K562 (cell line): ENCODE data around the gene NMUR1. TPM values are rescaled to one million over a fixed set of nuclear protein-coding genes. Genes with fewer than 3 reads are reported as not detected.

Experiments
- ATAC-seq: fragments of 200-7000 bp; cut with Tn5 transposase; 3 replicates; pipeline ENCODE4 v1.9.1; 2020; ENCODE audit warnings: moderate library complexity
- BruUV-seq: library from RNA; stranded (reverse); fragments of 400-500 nt; replicated peaks from 2 replicates; lab custom pipeline; 2021; lab: Mats Ljungman, UMichigan
- CTCF ChIA-PET: fragments of 300-600 bp; formaldehyde crosslinking; extraction: SDS; loops from one replicate; lab custom pipeline; 2021; ENCODE audit warnings: low intra/inter-chr PET ratio; lab: Yijun Ruan, JAX
- POLR2A ChIA-PET: fragments of 300-600, 350-650 bp; sonication (Branson Sonifier 250); formaldehyde crosslinking; extraction: SDS; loops from one replicate; lab custom pipeline; 2021; ENCODE audit warnings: antibody characterized with exemption, inconsistent platforms; lab: Yijun Ruan, JAX
- DNase-seq, 4 experiments: peaks; one replicate each; pipeline versions ENCODE4 v3.0.0 to v3.0.0-alpha.2; 2011 to 2018; ENCODE audit warnings: low spot score in 3 of 4, mixed read lengths in 3 of 4; ENCODE audit errors: extremely low read depth in 1 of 4
- FAIRE-seq: peaks from 2 replicates; lab custom pipeline; 2011; peaks lifted over from hg19 to GRCh38; lab: Jason Lieb, UNC
- H2AFZ ChIP-seq: 2 replicates; pipeline ENCODE4 v1.6.0; 2011; ENCODE audit warnings: low read depth, low read length, control low read depth, inconsistent platforms
- H3K27ac ChIP-seq: fragments of 200-600 bp; 3 replicates; pipeline ENCODE4 v1.8.0; 2011; ENCODE audit warnings: low read depth, mild to moderate bottlenecking, control low read depth, inconsistent platforms, low read length, moderate library complexity, mixed read lengths; ENCODE audit errors: extremely low read depth
- H3K27me3 ChIP-seq, 2 experiments: fragments of 300-600 bp in 1 of 2; 2 replicates in 1 of 2; 3 replicates in 1 of 2; pipeline versions ENCODE4 v1.6.0 to v1.8.0; 2011; ENCODE audit warnings: inconsistent platforms in 2 of 2, low read length in 2 of 2, mild to moderate bottlenecking in 1 of 2, mixed read lengths in 1 of 2, moderate library complexity in 1 of 2; ENCODE audit not compliant: control insufficient read depth in 2 of 2, insufficient read depth in 2 of 2
- H3K36me3 ChIP-seq: fragments of 300-600 bp; 3 replicates; pipeline ENCODE4 v1.8.0; 2011; ENCODE audit warnings: mild to moderate bottlenecking, low read length, inconsistent platforms; ENCODE audit not compliant: control insufficient read depth, insufficient read depth
- H3K4me1 ChIP-seq, 2 experiments: fragments of 200-600 bp in 1 of 2; replicated peaks in 1 of 2; 2 replicates in 1 of 2; 3 replicates in 1 of 2; pipeline versions ENCODE4 v1.5.1 to v1.8.0; 2011; ENCODE audit warnings: inconsistent platforms in 2 of 2, low read length in 2 of 2, mild to moderate bottlenecking in 1 of 2, mixed read lengths in 1 of 2, moderate library complexity in 1 of 2; ENCODE audit not compliant: control insufficient read depth in 2 of 2, insufficient read depth in 2 of 2
- H3K4me2 ChIP-seq: 2 replicates; pipeline ENCODE4 v1.6.1; 2011; ENCODE audit warnings: low read length, control low read depth, inconsistent platforms, mixed read lengths; ENCODE audit not compliant: insufficient read depth
- H3K4me3 ChIP-seq: fragments of 200-600 bp; sonication (generic), shearing (Covaris generic); 2 replicates; pipeline ENCODE4 v1.5.1; 2016; ENCODE audit warnings: control low read depth, inconsistent platforms
- H3K79me2 ChIP-seq: fragments of 200-600 bp; 3 replicates; pipeline ENCODE4 v1.8.0; 2011; ENCODE audit warnings: low read length, inconsistent platforms; ENCODE audit not compliant: control insufficient read depth, insufficient read depth
- H3K9ac ChIP-seq, 2 experiments: 2 replicates each; pipeline versions ENCODE4 v1.6.0 to v1.6.1; 2011; ENCODE audit warnings: low read depth in 2 of 2, low read length in 2 of 2, control low read depth in 1 of 2, inconsistent platforms in 1 of 2, mild to moderate bottlenecking in 1 of 2, mixed read lengths in 1 of 2; ENCODE audit not compliant: insufficient read depth in 1 of 2
- H3K9me1 ChIP-seq: one replicate; pipeline ENCODE4 v1.6.0; 2011; ENCODE audit warnings: inconsistent platforms, mild to moderate bottlenecking, low read length, moderate library complexity; ENCODE audit not compliant: control insufficient read depth, insufficient read depth
- H3K9me3 ChIP-seq: replicated peaks from 2 replicates; pipeline ENCODE4 v1.5.1; 2011; ENCODE audit warnings: low read depth, low read length, inconsistent platforms; ENCODE audit not compliant: control insufficient read depth, insufficient read depth
- H4K20me1 ChIP-seq: replicated peaks from 2 replicates; pipeline ENCODE4 v1.6.1; 2011; ENCODE audit warnings: low read length, inconsistent platforms, mixed read lengths; ENCODE audit not compliant: control insufficient read depth, insufficient read depth
- GTF2A2 ChIP-seq: IDR thresholded peaks from 2 replicates; pipeline ENCODE4 v1.6.1; 2016; ENCODE audit warnings: mild to moderate bottlenecking, missing genetic modification characterization, missing compliant biosample characterization
- NCOA6 ChIP-seq: fragments of 450-650 bp; IDR thresholded peaks from 2 replicates; pipeline ENCODE4 v1.6.1; 2017; ENCODE audit warnings: mild to moderate bottlenecking
- ZNF134 ChIP-seq: fragments of 250-450 bp; sonication (Bioruptor Pico); conservative IDR thresholded peaks from 2 replicates; pipeline ENCODE4 v1.4.0; 2020
- ZNF280A ChIP-seq: fragments of 450-650 bp; IDR thresholded peaks from 2 replicates; pipeline ENCODE4 v1.6.1; 2018; ENCODE audit warnings: mild to moderate bottlenecking, low read depth; ENCODE audit not compliant: partially characterized antibody
- WGBS: fragments of 100-300 bp; shearing (Covaris generic); methylation state at CpG from one replicate; pipeline ENCODE4 v1.1.6; 2016; ENCODE audit warnings: low coverage, mixed read lengths; ENCODE audit not compliant: insufficient coverage; ENCODE audit errors: missing lambda C conversion rate; 5-methylcytosine and 5-hydroxymethylcytosine counted together
- in situ Hi-C: fragments of 300-500 bp; cut with MboI; formaldehyde crosslinking; loops from 4 replicates; pipeline ENCODE4 v1.15.0; 2018; ENCODE audit warnings: inconsistent platforms, mixed read lengths
- intact Hi-C: fragments of 100-400 bp; cut with micrococcal nuclease; formaldehyde crosslinking; loops from 2 replicates; pipeline ENCODE4 v1.14.2; 2022
- polyA plus RNA-seq, 8 experiments: library from polyadenylated mRNA; depleted of rRNA in 4 of 8; stranded (reverse) in 5 of 8; unstranded in 3 of 8; fragments of >200 nt; fragmentation: Nextera tagmentation in 2 of 8; fragmentation: Illumina TruSeq in 1 of 8; extraction: Ambion mirVana in 2 of 8; extraction: Trizol in 1 of 8; gene quantifications; 2 replicates each; pipeline versions ENCODE4 v1.2.1 to v1.2.3, GENCODE V29; 2011 to 2014; ENCODE audit warnings: inconsistent platforms in 1 of 8, missing spikeins in 1 of 8
- total RNA-seq, 7 experiments: library from RNA; depleted of rRNA in 6 of 7; stranded (reverse); fragments of >200 nt in 6 of 7; fragmentation: Illumina TruSeq in 2 of 7; extraction: Trizol in 2 of 7; gene quantifications; 2 replicates each; pipeline versions ENCODE4 v1.2.1 to v1.2.3, GENCODE V29; 2011 to 2021; ENCODE audit warnings: low replicate concordance in 1 of 7
- TF ChIP-seq, protein P1 (sequence below): fragments of 250-450 bp; sonication (Bioruptor Pico); IDR thresholded peaks from 2 replicates; pipeline ENCODE4 v1.5.1; 2021; ENCODE audit warnings: mild to moderate bottlenecking

NMUR1 gene
- total and polyA plus RNA-seq, 9 of the 15 experiments (the other 6 are each of a cell fraction or from before 2014, with no cell fraction given): 0.01 to 0.27 (median 0.15) TPM

GRCh38 chr2:231547315-231548110 lies 17.3 kb upstream of the NMUR1 start (continued):
- TF ChIP-seq GTF2A2 (tag) (no peak), ZNF134 (CRISPR knock-in tag) (peak; percentile 96)

DNA sequence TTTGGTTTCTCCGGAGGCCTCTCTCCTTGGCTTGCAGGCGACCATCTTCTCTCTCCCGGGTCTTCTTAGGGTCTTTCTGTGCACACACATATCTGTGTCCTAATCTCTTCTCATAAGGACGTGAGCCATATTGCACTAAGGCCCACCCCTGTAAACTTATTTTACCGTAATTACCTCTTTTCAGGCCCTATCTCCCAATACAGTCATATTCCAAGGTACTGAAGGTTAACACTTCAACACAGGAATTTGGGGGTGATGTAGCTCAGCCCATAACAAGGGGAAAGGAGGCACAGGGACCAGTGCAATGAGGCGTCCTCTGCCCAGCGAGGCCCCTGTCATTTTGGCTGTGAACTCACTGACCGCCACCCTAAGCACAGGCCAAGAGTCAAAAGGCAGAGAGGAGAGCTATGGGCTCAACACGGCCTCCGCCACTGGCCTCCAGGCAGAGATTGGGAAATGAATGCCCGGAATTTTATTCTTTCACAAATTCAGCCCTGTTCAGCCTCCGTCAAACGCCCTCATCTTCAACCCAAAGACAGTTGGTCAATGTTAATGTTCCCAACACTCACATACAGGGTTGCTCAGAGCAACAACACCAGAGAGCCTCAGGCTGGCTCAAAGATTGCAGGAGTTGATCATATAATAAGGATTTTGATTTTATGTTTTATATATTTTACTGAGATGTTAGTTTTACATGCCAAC lies 15.9 kb upstream of the NMUR1 start:
- FAIRE-seq: no peak
- Histone ChIP-seq H3K27me3 (peaks cover 0 to 11% of the 10 kb centered on the region in 2 experiments; a peak in 2 of 5 replicates), H4K20me1 (no peaks in the 10 kb centered on the region), H3K9ac (no peak overlapping the region), H3K4me2 (no peak overlapping the region), H3K79me2 (no peaks in the 10 kb centered on the region), H3K9me3 (0 out of 2 replicates have a peak, but pooled peaks cover 2% of the 10 kb centered on the region), H2AFZ (no peak overlapping the region; the same call in 1 of the 2 replicates), H3K4me3 (no peak overlapping the region), H3K9me1 (no peaks in the 10 kb centered on the region), H3K4me1 (peaks cover 4 to 5% of the 10 kb centered on the region in 2 experiments; a peak in 3 of 5 replicates), H3K27ac (no peak overlapping the region), H3K36me3 (no peaks in the 10 kb centered on the region)
- ChIA-PET CTCF (no interaction called here), POLR2A (no interaction called here)
- no TSS peak for BruUV-seq
- 28% methylated on average over 12 of the region's 13 CpGs for WGBS
- intact Hi-C loops: no loop called here
- DNase-seq: no peak
- in situ Hi-C loops: no loop called here
- ATAC-seq: no peak; the same call in 2 of the 3 replicates
- TF ChIP-seq NCOA6 (no peak), ZNF280A (no peak)
- TF ChIP-seq, protein P1, sequence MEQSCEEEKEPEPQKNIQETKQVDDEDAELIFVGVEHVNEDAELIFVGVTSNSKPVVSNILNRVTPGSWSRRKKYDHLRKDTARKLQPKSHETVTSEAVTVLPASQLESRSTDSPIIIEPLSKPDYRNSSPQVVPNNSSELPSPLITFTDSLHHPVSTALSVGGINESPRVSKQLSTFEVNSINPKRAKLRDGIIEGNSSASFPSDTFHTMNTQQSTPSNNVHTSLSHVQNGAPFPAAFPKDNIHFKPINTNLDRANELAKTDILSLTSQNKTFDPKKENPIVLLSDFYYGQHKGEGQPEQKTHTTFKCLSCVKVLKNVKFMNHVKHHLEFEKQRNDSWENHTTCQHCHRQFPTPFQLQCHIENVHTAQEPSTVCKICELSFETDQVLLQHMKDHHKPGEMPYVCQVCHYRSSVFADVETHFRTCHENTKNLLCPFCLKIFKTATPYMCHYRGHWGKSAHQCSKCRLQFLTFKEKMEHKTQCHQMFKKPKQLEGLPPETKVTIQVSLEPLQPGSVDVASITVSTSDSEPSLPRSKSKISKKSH: no peak
